ENCODE data around the gene CYTH1. TPM values are rescaled to one million over a fixed set of nuclear protein-coding genes. Genes with fewer than 3 reads are reported as not detected.

The CYTH1 gene
- total and polyA plus RNA-seq, 10 of the 15 experiments (the other 5 are each of a cell fraction or from before 2014, with no cell fraction given) = 6.6 to 188 (median 145) TPM

GRCh38 chr17:78784352-78784751 lies 2.3 kb upstream of the CYTH1 start:
- no peak overlapping the region for H3K4me2 ChIP-seq (ENCODE audit: control insufficient read depth, insufficient read depth)
- no peak overlapping the region for H3K9ac ChIP-seq (ENCODE audit: control insufficient read depth, insufficient read depth, low read length)
- ChIA-PET SMC1A (ENCODE audit: uncharacterized antibody, unreplicated experiment) (interaction anchor here (0.9 to 2.3 kb wide), 6 partner anchors 15 to 287 kb away, joined by 3 to 8 read pairs (median 4); no protein-coding TSS in a partner anchor), CTCF (interaction anchor here (0.8 to 2.1 kb wide), 3 partner anchors 15 to 20 kb away, joined by 3 to 7 read pairs (median 3); no protein-coding TSS in a partner anchor), POLR2A (no interaction called here), RAD21 (ENCODE audit: unreplicated experiment) (interaction anchor here (1.5 to 1.6 kb wide), 2 partner anchors 75 to 76 kb away, joined by 4 read pairs; no protein-coding TSS in a partner anchor)
- BruUV-seq (replicated peaks) = no TSS peak
- no peaks in the 10 kb centered on the region for H4K20me1 ChIP-seq (ENCODE audit: control insufficient read depth, insufficient read depth)
- no peak for TF ChIP-seq BCL3 (IDR thresholded peaks at IDR 0.05; ENCODE audit: borderline replicate concordance, insufficient read depth, low read depth, low read length, poor library complexity, severe bottlenecking)
- TF ChIP-seq FOS (IDR thresholded peaks at IDR 0.05; ENCODE audit: borderline replicate concordance, extremely low read depth, insufficient read length) = no peak
- no peak for TF ChIP-seq FOXK2 (IDR thresholded peaks at IDR 0.05)
- no peak for TF ChIP-seq RELB (IDR thresholded peaks at IDR 0.05; ENCODE audit: low read depth)
- no peak for TF ChIP-seq YY1 (IDR thresholded peaks at IDR 0.05; ENCODE audit: low read depth, low read length)
- no peak for TF ChIP-seq SREBF2 (IDR thresholded peaks at IDR 0.05; ENCODE audit: low read length)
- no peak for TF ChIP-seq ZNF384 (IDR thresholded peaks at IDR 0.05; ENCODE audit: borderline replicate concordance, low read depth, low read length)
- no peak for TF ChIP-seq KAT2A (conservative IDR thresholded peaks at IDR 0.05; ENCODE audit: control insufficient read depth, low read depth, low read length)
- no peak for TF ChIP-seq ZNF24 (IDR thresholded peaks at IDR 0.05)
- no peak for TF ChIP-seq ZNF217 (IDR thresholded peaks at IDR 0.05)
- no peak for TF ChIP-seq MEF2B (IDR thresholded peaks at IDR 0.05; ENCODE audit: partially characterized antibody, poor library complexity, severe bottlenecking)
- no peak for TF ChIP-seq CBX3 (IDR thresholded peaks at IDR 0.05; ENCODE audit: borderline replicate concordance, low read depth)
- TF ChIP-seq CUX1 (IDR thresholded peaks at IDR 0.05; ENCODE audit: insufficient replicate concordance, low read depth, low read length) = no peak
- no peak for TF ChIP-seq PAX5 (IDR thresholded peaks at IDR 0.05; ENCODE audit: borderline replicate concordance, low read depth, low read length)
- no peak for TF ChIP-seq GABPA (IDR thresholded peaks at IDR 0.05; ENCODE audit: low read depth)
- no peaks in the 10 kb centered on the region for H3K9me3 ChIP-seq (replicated peaks; ENCODE audit: control insufficient read depth, insufficient read depth, low read length)
- no peaks in the 10 kb centered on the region for H3K36me3 ChIP-seq (ENCODE audit: control insufficient read depth in 2 of 2, insufficient read depth in 2 of 2, low read length in 1 of 2)
- no peaks in the 10 kb centered on the region for H3K27me3 ChIP-seq (replicated peaks in 1 of 2; ENCODE audit: control insufficient read depth in 2 of 2, insufficient read depth in 2 of 2, low read length in 1 of 2)
- ATAC-seq (no peak), DNase-seq (ENCODE audit: low read depth, low spot score) (no peak), FAIRE-seq (no peak)
- no peak overlapping the region for H3K27ac ChIP-seq (ENCODE audit: control insufficient read depth, insufficient read depth)
- in situ Hi-C loops (cut with MboI) = no loop called here
- 98% methylated on average over 6 of the region's 6 CpGs for WGBS (ENCODE audit: insufficient coverage, insufficient replicate concordance, low lambda C conversion rate, missing lambda C conversion rate)
- intact Hi-C loops (cut with micrococcal nuclease; ENCODE audit: unreplicated experiment) = no loop called here
- H3K79me2 ChIP-seq (ENCODE audit: control insufficient read depth, insufficient read depth, low read length) = peaks cover 31% of the 10 kb centered on the region
- H2AFZ ChIP-seq (ENCODE audit: control insufficient read depth, low read depth, low read length) = no peak overlapping the region
- H3K4me1 ChIP-seq (ENCODE audit: control insufficient read depth, insufficient read depth, low read length) = no peaks in the 10 kb centered on the region; the same call in 1 of the 2 replicates
- no peak overlapping the region for H3K4me3 ChIP-seq

Measured in GM12878 (cell line).